Testis (tissue), 3 donors: Measurements from ENCODE around the gene CADPS. TPM values are rescaled to one million over a fixed set of nuclear protein-coding genes. Genes with fewer than 3 reads are reported as not detected.

Experiments
- DNase-seq: peaks from one replicate; pipeline ENCODE4 v3.0.0-alpha.2; 2019
- H3K27ac ChIP-seq, 2 donors: fragments of 200-600 bp; sonication (generic); one replicate each; pipeline ENCODE4 v1.5.1; 2019
- H3K27me3 ChIP-seq: fragments of 200-600 bp; sonication (generic); one replicate; pipeline ENCODE4 v1.5.1; 2019
- H3K36me3 ChIP-seq: fragments of 200-600 bp; sonication (generic); one replicate; pipeline ENCODE4 v1.5.1; 2017; ENCODE audit warnings: low read depth; ENCODE audit errors: missing control alignments
- H3K4me1 ChIP-seq: fragments of 200-600 bp; sonication (generic); one replicate; pipeline ENCODE4 v1.5.1; 2019
- H3K4me3 ChIP-seq, 2 donors: fragments of 200-600 bp; sonication (generic); one replicate each; pipeline ENCODE4 v1.5.1; 2017 to 2019
- H3K9me3 ChIP-seq: fragments of 200-600 bp; sonication (generic); one replicate; pipeline ENCODE4 v1.5.1; 2017
- POLR2A ChIP-seq: fragments of 450-650 bp; IDR thresholded peaks from one replicate; pipeline ENCODE4 v1.6.1; 2017; ENCODE audit warnings: antibody characterized with exemption, mild to moderate bottlenecking, moderate library complexity
- whole genome bisulfite sequencing, 2 donors: methylation state at CpG; one replicate each; pipeline ENCODE4 v1.1.5; 2018; 5-methylcytosine and 5-hydroxymethylcytosine counted together
- intact Hi-C: fragments of 100-400 bp; cut with DNase I; formaldehyde crosslinking; loops from one replicate; pipeline ENCODE4 v1.15.1; 2023; ENCODE audit warnings: low total_unique reads
- polyA plus RNA-seq: library from polyadenylated mRNA; stranded (reverse); fragments of 350-450 nt; fragmentation: Illumina TruSeq; extraction: RNeasy Lipid Tissue Mini Kit (QIAGEN cat#74804); gene quantifications from one replicate; pipeline ENCODE4 v1.2.3, GENCODE V29; 2014; ENCODE audit warnings: low read depth, low replicate concordance; ENCODE audit not compliant: insufficient read depth
- total RNA-seq, 2 donors: library from RNA; depleted of rRNA; stranded (reverse); fragments of >200 nt; gene quantifications; one replicate each; pipeline ENCODE4 v1.2.3, GENCODE V29; 2016
- TF ChIP-seq, protein P1 (sequence below), 3 experiments: fragments of 450-650 bp in 2 of 3; fragments of 200-600 bp in 1 of 3; sonication (generic) in 1 of 3; IDR thresholded peaks; one replicate each; pipeline ENCODE4 v1.5.1; 2016 to 2019; ENCODE audit warnings: antibody characterized with exemption in 3 of 3, mild to moderate bottlenecking in 2 of 3, moderate library complexity in 1 of 3

CADPS gene
- total and polyA plus RNA-seq, 3 donors from 2014 or later = 8.6 to 56.4 (median 21.6) TPM

GRCh38 chr3:62521464-62522105, 353.6 kb downstream of the CADPS start:
- no peaks in the 10 kb centered on the region for H3K4me1 ChIP-seq
- H3K4me3 ChIP-seq = no peak overlapping the region
- no peak for TF ChIP-seq POLR2A
- TF ChIP-seq, protein P1, sequence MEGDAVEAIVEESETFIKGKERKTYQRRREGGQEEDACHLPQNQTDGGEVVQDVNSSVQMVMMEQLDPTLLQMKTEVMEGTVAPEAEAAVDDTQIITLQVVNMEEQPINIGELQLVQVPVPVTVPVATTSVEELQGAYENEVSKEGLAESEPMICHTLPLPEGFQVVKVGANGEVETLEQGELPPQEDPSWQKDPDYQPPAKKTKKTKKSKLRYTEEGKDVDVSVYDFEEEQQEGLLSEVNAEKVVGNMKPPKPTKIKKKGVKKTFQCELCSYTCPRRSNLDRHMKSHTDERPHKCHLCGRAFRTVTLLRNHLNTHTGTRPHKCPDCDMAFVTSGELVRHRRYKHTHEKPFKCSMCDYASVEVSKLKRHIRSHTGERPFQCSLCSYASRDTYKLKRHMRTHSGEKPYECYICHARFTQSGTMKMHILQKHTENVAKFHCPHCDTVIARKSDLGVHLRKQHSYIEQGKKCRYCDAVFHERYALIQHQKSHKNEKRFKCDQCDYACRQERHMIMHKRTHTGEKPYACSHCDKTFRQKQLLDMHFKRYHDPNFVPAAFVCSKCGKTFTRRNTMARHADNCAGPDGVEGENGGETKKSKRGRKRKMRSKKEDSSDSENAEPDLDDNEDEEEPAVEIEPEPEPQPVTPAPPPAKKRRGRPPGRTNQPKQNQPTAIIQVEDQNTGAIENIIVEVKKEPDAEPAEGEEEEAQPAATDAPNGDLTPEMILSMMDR (IDR thresholded peaks at IDR 0.05) = no peak
- 87 to 88% methylated on average over 8 of the region's 8 CpGs for WGBS, 2 donors
- DNase-seq = no peak
- H3K36me3 ChIP-seq = no peaks in the 10 kb centered on the region
- H3K27ac ChIP-seq = no peak overlapping the region
- H3K9me3 ChIP-seq = no peaks in the 10 kb centered on the region
- intact Hi-C loops = no loop called here
- no peaks in the 10 kb centered on the region for H3K27me3 ChIP-seq

GRCh38 chr3:62503516-62503915, 371.7 kb downstream of the CADPS start:
- Histone ChIP-seq H3K4me3 (no peak overlapping the region), H3K4me1 (no peaks in the 10 kb centered on the region), H3K27me3 (no peaks in the 10 kb centered on the region), H3K36me3 (no peaks in the 10 kb centered on the region), H3K9me3 (no peaks in the 10 kb centered on the region), H3K27ac (no peak overlapping the region)
- intact Hi-C loops = no loop called here
- no peak for DNase-seq
- TF ChIP-seq POLR2A = no peak
- TF ChIP-seq, protein P1 (IDR thresholded peaks at IDR 0.05) = no peak
- 77 to 83% methylated on average over 2 of the region's 2 CpGs for WGBS, 2 donors

DNA sequence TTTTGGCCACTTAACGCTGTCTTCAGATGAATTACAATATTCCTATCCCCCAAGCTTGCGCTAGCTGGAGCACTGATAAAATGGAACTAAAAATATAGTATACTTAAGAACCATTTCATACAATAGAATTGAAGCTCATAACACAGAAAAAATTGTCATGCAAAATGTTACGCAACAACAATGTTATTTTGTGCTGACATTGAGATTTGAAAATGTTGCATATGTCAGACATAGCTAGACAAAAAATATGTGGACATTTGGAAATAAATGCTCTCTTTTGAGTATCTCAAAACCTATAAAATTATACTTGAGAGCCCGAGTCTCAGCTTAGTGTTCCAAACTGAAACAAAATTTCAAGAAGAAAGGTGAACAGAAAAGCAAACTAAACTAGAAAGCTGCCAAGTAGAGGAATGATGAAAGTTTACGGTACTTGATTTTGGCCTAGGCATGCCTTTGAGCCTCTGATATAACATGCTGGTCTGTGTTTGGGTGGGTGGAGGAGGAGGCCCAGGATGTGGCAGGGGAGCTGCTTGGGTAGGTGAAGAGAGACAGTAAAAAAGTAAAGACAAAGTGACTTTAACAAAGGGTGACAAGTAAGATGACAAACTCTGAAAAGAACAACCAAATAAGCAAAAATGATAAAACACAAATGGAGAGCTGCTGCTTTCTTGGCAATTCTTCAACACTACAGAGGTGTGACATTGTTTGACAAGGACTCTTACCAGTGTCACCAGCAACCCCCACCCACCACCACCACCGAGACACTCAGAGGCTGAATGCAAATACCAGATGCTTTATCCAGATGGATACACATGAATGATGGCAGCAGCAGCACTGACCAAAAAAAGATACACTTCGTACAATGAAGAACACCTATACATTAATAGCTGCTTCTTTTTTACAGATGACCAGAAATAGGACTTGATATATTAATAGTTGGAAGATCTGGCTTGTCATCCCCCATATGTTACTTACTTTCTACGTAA, 372.6 kb downstream of the CADPS start:
- TF ChIP-seq POLR2A = no peak
- TF ChIP-seq, protein P1 (IDR thresholded peaks at IDR 0.05) = no peak
- Histone ChIP-seq H3K4me3 (no peak overlapping the region), H3K36me3 (no peaks in the 10 kb centered on the region), H3K27me3 (no peaks in the 10 kb centered on the region), H3K4me1 (no peaks in the 10 kb centered on the region), H3K27ac (no peak overlapping the region), H3K9me3 (no peaks in the 10 kb centered on the region)
- 56 to 58% methylated on average over 8 of the region's 8 CpGs for WGBS, 2 donors
- DNase-seq = no peak
- intact Hi-C loops = no loop called here

DNA sequence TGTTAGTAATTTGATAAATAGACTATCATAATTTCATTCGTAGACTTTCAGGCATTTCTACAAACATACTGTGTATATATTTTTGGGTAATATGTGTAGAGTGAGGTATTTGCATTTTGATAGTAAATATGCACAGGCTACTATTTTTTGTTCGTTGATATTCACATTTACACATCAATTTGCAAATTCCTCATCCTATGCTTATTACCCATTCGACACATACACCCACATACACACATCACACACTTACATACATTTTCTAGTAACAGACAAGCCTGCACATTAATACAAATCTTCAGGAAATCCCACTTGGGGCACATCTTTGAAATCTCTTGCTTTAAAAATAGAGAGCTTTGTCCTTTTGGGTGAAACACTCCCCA, 373.9 kb downstream of the CADPS start:
- no peaks in the 10 kb centered on the region for H3K4me1 ChIP-seq
- DNase-seq = no peak
- TF ChIP-seq, protein P1 (IDR thresholded peaks at IDR 0.05) = no peak
- TF ChIP-seq POLR2A = no peak
- no peaks in the 10 kb centered on the region for H3K9me3 ChIP-seq
- no peak overlapping the region for H3K27ac ChIP-seq
- H3K36me3 ChIP-seq = no peaks in the 10 kb centered on the region
- intact Hi-C loops = no loop called here
- WGBS, 2 donors = 87 to 92% methylated on average over 3 of the region's 3 CpGs
- no peak overlapping the region for H3K4me3 ChIP-seq
- no peaks in the 10 kb centered on the region for H3K27me3 ChIP-seq
